Glomerular visceral epithelial cell (primary cell): ENCODE measurements around the gene ITPRID2.

Source experiments
- DNase-seq: peaks from one replicate; pipeline ENCODE4 v3.0.0-alpha.2; 2016; ENCODE audit errors: extremely low spot score

ITPRID2 gene

GRCh38 chr2:181882246-181883020 is 9.1 kb upstream of the ITPRID2 start:
- DNase-seq: no peak

GRCh38 chr2:181884601-181885000 is 6.9 kb upstream of the ITPRID2 start:
- DNase-seq: no peak

GRCh38 chr2:181885096-181885495 is 6.4 kb upstream of the ITPRID2 start:
- DNase-seq: no peak

GRCh38 chr2:181886192-181886591 is 5.3 kb upstream of the ITPRID2 start:
- no peak for DNase-seq

GRCh38 chr2:181887045-181887444 is 4.5 kb upstream of the ITPRID2 start:
- no peak for DNase-seq

GRCh38 chr2:181889776-181890175 is 1.8 kb upstream of the ITPRID2 start:
- no peak for DNase-seq

- no peak for DNase-seq
Observed at GRCh38 chr2:181890271-181890670, 1.3 kb upstream of the ITPRID2 start.

- peak; percentile 74 for DNase-seq
Observed at GRCh38 chr2:181891966-181892798, 652 bp downstream of the ITPRID2 start.

- no peak for DNase-seq
Observed at GRCh38 chr2:181892799-181893435, 1.4 kb downstream of the ITPRID2 start.

- DNase-seq: no peak
Observed at GRCh38 chr2:181894381-181894780, 2.9 kb downstream of the ITPRID2 start.

GRCh38 chr2:181895818-181896217 is 4.3 kb downstream of the ITPRID2 start:
- DNase-seq: no peak

- DNase-seq: no peak
Observed at GRCh38 chr2:181896286-181896685, 4.8 kb downstream of the ITPRID2 start.

GRCh38 chr2:181900007-181900651 is 8.6 kb downstream of the ITPRID2 start:
- DNase-seq: no peak

GRCh38 chr2:181902625-181903024 is 11.1 kb downstream of the ITPRID2 start:
- no peak for DNase-seq

GRCh38 chr2:181904022-181904632 is 12.6 kb downstream of the ITPRID2 start:
- peak; percentile 52 for DNase-seq

GRCh38 chr2:181907057-181907456 is 15.5 kb downstream of the ITPRID2 start:
- DNase-seq: no peak

- no peak for DNase-seq
Observed at GRCh38 chr2:181907635-181908034, 16.1 kb downstream of the ITPRID2 start.

GRCh38 chr2:181910028-181910831 is 18.7 kb downstream of the ITPRID2 start:
- DNase-seq: no peak

- no peak for DNase-seq
Observed at GRCh38 chr2:181911830-181912229, 20.3 kb downstream of the ITPRID2 start.

GRCh38 chr2:181915102-181915501 is 23.6 kb downstream of the ITPRID2 start:
- DNase-seq: no peak
